ENCODE measurements around the gene CES4A.

Gene CES4A

GRCh38 chr16:67017810-67018488 lies 29.6 kb downstream of the CES4A start (continued):
- TF ChIP-seq ZNF18 (tag by site-specific recombination; IDR thresholded peaks at IDR 0.05) (peak; percentile 50; the same call in 1 of the 2 replicates), YY1 (tag by site-specific recombination; IDR thresholded peaks at IDR 0.05) (0 out of 2 replicates have a peak, but pooled peaks have one; percentile 33), ZNF184 (tag by site-specific recombination; IDR thresholded peaks at IDR 0.05) (no peak), ZNF10 (tag by site-specific recombination; IDR thresholded peaks at IDR 0.05) (no peak), ZNF530 (tag by site-specific recombination; IDR thresholded peaks at IDR 0.05; ENCODE audit: low read depth) (no peak), SCRT1 (tag by site-specific recombination; IDR thresholded peaks at IDR 0.05; ENCODE audit: borderline replicate concordance) (no peak), ZNF239 (tag by site-specific recombination; IDR thresholded peaks at IDR 0.05) (no peak), ZNF174 (tag by site-specific recombination; IDR thresholded peaks at IDR 0.05) (no peak), ZNF623 (tag by site-specific recombination; IDR thresholded peaks at IDR 0.05) (no peak), ZNF658 (tag by site-specific recombination; IDR thresholded peaks at IDR 0.05) (no peak), ZNF529 (tag by site-specific recombination; IDR thresholded peaks at IDR 0.05; ENCODE audit: insufficient replicate concordance) (no peak), YY2 (tag by site-specific recombination; IDR thresholded peaks at IDR 0.05) (peak; percentile 55), ZNF157 (tag by site-specific recombination; IDR thresholded peaks at IDR 0.05) (no peak), HOXD13 (CRISPR knock-in tag; IDR thresholded peaks at IDR 0.05; ENCODE audit: borderline replicate concordance) (no peak), ZNF274 (IDR thresholded peaks at IDR 0.05; ENCODE audit: low read length) (no peak), ZNF274 (tag by site-specific recombination; IDR thresholded peaks at IDR 0.05; ENCODE audit: borderline replicate concordance) (no peak), ZNF704 (tag by site-specific recombination; IDR thresholded peaks at IDR 0.05) (no peak), ZNF449 (tag by site-specific recombination; IDR thresholded peaks at IDR 0.05) (no peak; the same call in 1 of the 2 replicates), ZNF266 (tag by site-specific recombination; IDR thresholded peaks at IDR 0.05; ENCODE audit: low read depth) (no peak), SETDB1 (IDR thresholded peaks at IDR 0.05; ENCODE audit: insufficient read length, low read length) (no peak), GLI2 (tag by site-specific recombination; IDR thresholded peaks at IDR 0.05; ENCODE audit: borderline replicate concordance, low read depth) (no peak), ZNF140 (tag by site-specific recombination; IDR thresholded peaks at IDR 0.05) (no peak), ZNF121 (tag by site-specific recombination; IDR thresholded peaks at IDR 0.05) (no peak), ZNF76 (tag by site-specific recombination; IDR thresholded peaks at IDR 0.05; ENCODE audit: borderline replicate concordance, low read depth) (peak; percentile 47; the same call in 1 of the 2 replicates), ZNF24 (tag by site-specific recombination; IDR thresholded peaks at IDR 0.05) (peak; percentile 64; the same call in 1 of the 2 replicates), ZNF654 (tag by site-specific recombination; IDR thresholded peaks at IDR 0.05; ENCODE audit: low read depth) (peak; percentile 70), ZNF335 (tag by site-specific recombination; conservative IDR thresholded peaks at IDR 0.05) (0 out of 2 replicates have a peak, but pooled peaks have one; percentile 17), ZNF394 (tag by site-specific recombination; IDR thresholded peaks at IDR 0.05; ENCODE audit: borderline replicate concordance) (no peak), GFI1B (tag by site-specific recombination; IDR thresholded peaks at IDR 0.05) (no peak), ZNF16 (tag by site-specific recombination; IDR thresholded peaks at IDR 0.05; ENCODE audit: low read depth) (no peak), ZNF660 (tag by site-specific recombination; IDR thresholded peaks at IDR 0.05) (peak; percentile 83; the same call in 1 of the 2 replicates), ZFP69B (tag by site-specific recombination; IDR thresholded peaks at IDR 0.05) (0 out of 2 replicates have a peak, but pooled peaks have one; percentile 25), ZNF692 (tag by site-specific recombination; IDR thresholded peaks at IDR 0.05) (0 out of 2 replicates have a peak, but pooled peaks have one; percentile 51), ZBTB17 (tag by site-specific recombination; IDR thresholded peaks at IDR 0.05) (peak; percentile 45; the same call in 1 of the 2 replicates), ZNF561 (tag by site-specific recombination; IDR thresholded peaks at IDR 0.05; ENCODE audit: borderline replicate concordance) (peak; percentile 82), ZNF843 (tag by site-specific recombination; IDR thresholded peaks at IDR 0.05) (no peak), ZNF510 (tag by site-specific recombination; IDR thresholded peaks at IDR 0.05; ENCODE audit: insufficient replicate concordance) (no peak)

All from HEK293 (cell line).